Transverse colon (tissue), 3 donors: ENCODE results near the gene MMP23B.

Source experiments
- CTCF ChIP-seq, 5 experiments: fragments of 200-600 bp in 3 of 5; fragments of 450-650 bp in 2 of 5; sonication (generic) in 3 of 5; IDR thresholded peaks; 1 replicate in 2 of 5; 2 replicates in 3 of 5; pipeline ENCODE4 v1.5.1; 2016 to 2017; ENCODE audit warnings: antibody characterized with exemption in 5 of 5, inconsistent platforms in 3 of 5, mild to moderate bottlenecking in 2 of 5, moderate library complexity in 1 of 5
- POLR2A ChIP-seq: fragments of 450-650 bp; IDR thresholded peaks from one replicate; pipeline ENCODE4 v1.6.1; 2016; ENCODE audit warnings: antibody characterized with exemption, mild to moderate bottlenecking, moderate library complexity

- TF ChIP-seq CTCF (IDR thresholded peaks at IDR 0.05) (no peak), POLR2A (no peak)
Measured at GRCh38 chr1:1624443-1625403, 7.2 kb upstream of the MMP23B start.
